Muscle of arm (tissue), 12 donors: Measurements from ENCODE around the gene LEUTX. TPM values are rescaled to one million over a fixed set of nuclear protein-coding genes. Genes with fewer than 3 reads are reported as not detected.

Experiments
- polyA plus RNA-seq, 12 donors: library from polyadenylated mRNA; unstranded; fragments of 120-200 nt; gene quantifications; one replicate each; pipeline ENCODE4 v1.2.1, GENCODE V29; 2013; ENCODE audit not compliant: insufficient read length in 12 of 12

The LEUTX gene
- polyA plus RNA-seq, 12 donors: not detected

Other genes starting within 250 kb of the LEUTX start
- gene EID2B, start 246.0 kb upstream of the LEUTX start, polyA plus RNA-seq: 1 to 10 TPM in 11 of 12 donors, not detected in 1; 2.0 to 9.7 (median 2.5) TPM
- 10 to 100 TPM in 7 of 12 donors, 1 to 10 TPM in 4, not detected in 1; 7.5 to 20.2 (median 10.8) TPM for gene EID2, start 238.7 kb upstream of the LEUTX start, polyA plus RNA-seq
- under 1 TPM in 1 of 12 donors, not detected in 11; 0.33 TPM for gene LGALS13, start 176.3 kb upstream of the LEUTX start, polyA plus RNA-seq
- gene LGALS16, start 122.9 kb upstream of the LEUTX start, polyA plus RNA-seq: not detected
- 1 to 10 TPM in 2 of 12 donors, under 1 TPM in 5, not detected in 5; 0.33 to 1.1 (median 0.49) TPM for gene LGALS14, start 74.4 kb upstream of the LEUTX start, polyA plus RNA-seq
- 10 to 100 TPM in 1 of 12 donors, 1 to 10 TPM in 6, under 1 TPM in 2, not detected in 3; 0.77 to 15.0 (median 1.3) TPM for gene CLC, start 40.8 kb upstream of the LEUTX start, polyA plus RNA-seq
- 10 to 100 TPM in 11 of 12 donors, not detected in 1; 30.2 to 72.9 (median 46.0) TPM for gene DYRK1B, start 55.3 kb downstream of the LEUTX start, polyA plus RNA-seq
- gene FBL, start 67.5 kb downstream of the LEUTX start, polyA plus RNA-seq: 100 to 1,000 TPM in 11 of 12 donors, not detected in 1; 213 to 300 (median 229) TPM
- gene FCGBP, start 155.8 kb downstream of the LEUTX start, polyA plus RNA-seq: 10 to 100 TPM in 2 of 12 donors, 1 to 10 TPM in 9, not detected in 1; 2.2 to 75.3 (median 4.8) TPM
- 10 to 100 TPM in 11 of 12 donors, not detected in 1; 47.7 to 58.4 (median 51.3) TPM for gene PSMC4, start 192.3 kb downstream of the LEUTX start, polyA plus RNA-seq
- 1 to 10 TPM in 11 of 12 donors, not detected in 1; 2.0 to 7.5 (median 4.9) TPM for gene ZNF546, start 218.2 kb downstream of the LEUTX start, polyA plus RNA-seq